Parathyroid adenoma (tissue), 2 donors: Measurements from ENCODE around the gene CRABP2.

Experiments
- H2AFZ ChIP-seq: fragments of 300-600 bp; sonication (generic); one replicate; pipeline ENCODE4 v1.7.0; 2017; ENCODE audit warnings: antibody characterized with exemption, mild to moderate bottlenecking
- H3K27ac ChIP-seq: fragments of 300-600 bp; sonication (generic); one replicate; pipeline ENCODE4 v1.7.0; 2017
- H3K27me3 ChIP-seq: fragments of 300-600 bp; sonication (generic); one replicate; pipeline ENCODE4 v1.7.0; 2017; ENCODE audit warnings: low read length; ENCODE audit not compliant: control insufficient read depth, insufficient read depth
- H3K36me3 ChIP-seq: fragments of 300-600 bp; sonication (generic); one replicate; pipeline ENCODE4 v1.7.0; 2017; ENCODE audit warnings: low read length; ENCODE audit not compliant: control insufficient read depth, insufficient read depth
- H3K4me1 ChIP-seq: fragments of 300-600 bp; sonication (generic); one replicate; pipeline ENCODE4 v1.7.0; 2017; ENCODE audit warnings: control low read depth
- H3K4me2 ChIP-seq: fragments of 300-600 bp; sonication (generic); one replicate; pipeline ENCODE4 v1.7.0; 2017; ENCODE audit warnings: low read length
- H3K4me3 ChIP-seq: fragments of 300-600 bp; sonication (generic); one replicate; pipeline ENCODE4 v1.7.0; 2017; ENCODE audit warnings: low read depth, low read length
- H3K79me2 ChIP-seq: fragments of 300-600 bp; sonication (generic); one replicate; pipeline ENCODE4 v1.7.0; 2017; ENCODE audit warnings: control low read depth
- H3K9ac ChIP-seq: fragments of 300-600 bp; sonication (generic); one replicate; pipeline ENCODE4 v1.7.0; 2017; ENCODE audit warnings: mild to moderate bottlenecking
- H3K9me3 ChIP-seq: fragments of 300-600 bp; sonication (generic); one replicate; pipeline ENCODE4 v1.7.0; 2017; ENCODE audit warnings: low read length; ENCODE audit not compliant: control insufficient read depth
- CTCF ChIP-seq: fragments of 300-600 bp; sonication (generic); IDR thresholded peaks from one replicate; pipeline ENCODE4 v1.7.0; 2017; ENCODE audit warnings: antibody characterized with exemption, mild to moderate bottlenecking
- donor health status: primary hyperparathyroidism.

CRABP2 gene

DNA sequence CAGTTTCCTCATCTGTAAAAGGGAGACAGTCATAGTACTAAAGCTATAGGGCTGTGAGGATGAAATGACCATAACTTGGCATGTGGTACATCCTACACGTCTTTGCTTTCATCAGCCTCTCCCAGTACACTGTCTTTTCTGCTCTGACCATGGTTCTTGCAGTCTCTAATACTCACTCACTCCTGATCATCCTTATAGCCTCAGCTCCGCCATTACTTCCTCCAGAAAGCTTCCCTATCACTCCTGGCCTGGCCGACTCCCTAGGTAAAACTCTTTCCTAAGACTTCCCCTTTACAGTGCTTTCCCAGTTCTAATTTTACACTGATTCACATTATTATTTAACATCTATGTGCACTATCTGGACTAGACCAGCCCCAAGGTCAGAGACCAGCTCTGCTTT lies 40.5 kb upstream of the CRABP2 start:
- Histone ChIP-seq H3K9me3 (no peaks in the 10 kb centered on the region), H2AFZ (no peak overlapping the region), H3K36me3 (no peaks in the 10 kb centered on the region), H3K4me3 (peak overlapping the region; percentile 86), H3K9ac (no peak overlapping the region), H3K79me2 (peaks cover 31% of the 10 kb centered on the region), H3K27ac (peak overlapping the region; percentile 99), H3K27me3 (no peaks in the 10 kb centered on the region), H3K4me1 (peaks cover 25% of the 10 kb centered on the region), H3K4me2 (peak overlapping the region; percentile 95)
- TF ChIP-seq CTCF = no peak

DNA sequence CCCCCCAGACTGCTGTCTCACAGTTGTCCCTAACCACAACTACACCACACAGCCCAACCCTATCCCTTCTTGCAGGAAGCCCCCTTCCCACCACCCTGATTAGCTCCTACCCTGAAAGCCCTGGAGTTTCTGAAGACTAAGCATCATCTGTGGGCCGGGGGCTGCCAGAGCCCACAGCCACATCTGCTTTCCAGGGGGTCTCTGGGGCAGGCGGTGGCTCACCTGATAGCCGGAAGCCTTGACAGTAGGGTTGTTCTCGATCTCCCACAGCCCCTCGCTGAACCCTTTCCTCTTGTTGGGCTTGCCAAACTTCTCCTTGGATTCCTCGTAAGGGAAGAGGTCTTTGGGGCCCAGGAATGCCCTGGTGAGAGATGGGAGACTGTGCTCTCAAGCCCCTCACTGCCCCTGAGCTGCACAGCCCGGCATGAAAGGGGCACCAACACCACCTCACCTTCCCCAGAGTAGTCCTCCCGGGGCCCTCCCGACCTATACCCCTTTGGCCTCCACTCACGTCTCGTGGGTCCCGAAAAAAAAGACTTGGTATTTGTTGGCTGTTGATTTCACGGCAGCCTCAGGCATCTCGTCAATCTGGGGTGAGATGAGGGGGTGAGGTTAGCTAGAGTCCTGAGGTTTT lies 39.5 kb upstream of the CRABP2 start:
- no peak overlapping the region for H3K4me3 ChIP-seq
- H2AFZ ChIP-seq = no peak overlapping the region
- no peak overlapping the region for H3K4me2 ChIP-seq
- no peak overlapping the region for H3K9ac ChIP-seq
- no peaks in the 10 kb centered on the region for H3K27me3 ChIP-seq
- no peak for TF ChIP-seq CTCF
- peaks cover 24% of the 10 kb centered on the region for H3K79me2 ChIP-seq
- no peaks in the 10 kb centered on the region for H3K9me3 ChIP-seq
- no peak overlapping the region for H3K27ac ChIP-seq
- peaks cover 25% of the 10 kb centered on the region for H3K4me1 ChIP-seq
- H3K36me3 ChIP-seq = no peaks in the 10 kb centered on the region

DNA sequence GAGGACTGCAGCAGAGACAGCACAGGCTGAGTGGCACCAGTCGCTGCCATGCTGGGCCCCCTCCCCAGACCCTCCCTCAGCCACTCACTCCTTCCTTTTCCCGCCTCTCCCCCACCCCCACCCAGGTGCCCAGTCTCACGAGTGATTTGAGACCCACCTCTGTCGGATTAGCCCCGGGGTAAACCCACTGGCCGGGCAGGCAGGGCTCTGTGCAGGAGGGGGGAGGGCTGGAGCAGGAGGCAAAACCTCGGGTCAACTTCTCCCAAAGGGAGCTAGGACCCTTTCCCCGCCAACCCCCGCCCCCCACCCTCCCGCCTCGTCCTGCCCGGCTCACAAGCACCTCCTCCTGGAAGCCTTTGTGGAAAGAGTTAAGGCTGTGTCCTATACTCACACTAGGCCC lies 39.0 kb upstream of the CRABP2 start:
- H3K27ac ChIP-seq = no peak overlapping the region
- no peaks in the 10 kb centered on the region for H3K27me3 ChIP-seq
- no peak overlapping the region for H3K9ac ChIP-seq
- TF ChIP-seq CTCF = no peak
- no peak overlapping the region for H2AFZ ChIP-seq
- no peaks in the 10 kb centered on the region for H3K36me3 ChIP-seq
- peaks cover 22% of the 10 kb centered on the region for H3K4me1 ChIP-seq
- H3K4me3 ChIP-seq = no peak overlapping the region
- no peaks in the 10 kb centered on the region for H3K9me3 ChIP-seq
- H3K79me2 ChIP-seq = peaks cover 19% of the 10 kb centered on the region
- no peak overlapping the region for H3K4me2 ChIP-seq

DNA sequence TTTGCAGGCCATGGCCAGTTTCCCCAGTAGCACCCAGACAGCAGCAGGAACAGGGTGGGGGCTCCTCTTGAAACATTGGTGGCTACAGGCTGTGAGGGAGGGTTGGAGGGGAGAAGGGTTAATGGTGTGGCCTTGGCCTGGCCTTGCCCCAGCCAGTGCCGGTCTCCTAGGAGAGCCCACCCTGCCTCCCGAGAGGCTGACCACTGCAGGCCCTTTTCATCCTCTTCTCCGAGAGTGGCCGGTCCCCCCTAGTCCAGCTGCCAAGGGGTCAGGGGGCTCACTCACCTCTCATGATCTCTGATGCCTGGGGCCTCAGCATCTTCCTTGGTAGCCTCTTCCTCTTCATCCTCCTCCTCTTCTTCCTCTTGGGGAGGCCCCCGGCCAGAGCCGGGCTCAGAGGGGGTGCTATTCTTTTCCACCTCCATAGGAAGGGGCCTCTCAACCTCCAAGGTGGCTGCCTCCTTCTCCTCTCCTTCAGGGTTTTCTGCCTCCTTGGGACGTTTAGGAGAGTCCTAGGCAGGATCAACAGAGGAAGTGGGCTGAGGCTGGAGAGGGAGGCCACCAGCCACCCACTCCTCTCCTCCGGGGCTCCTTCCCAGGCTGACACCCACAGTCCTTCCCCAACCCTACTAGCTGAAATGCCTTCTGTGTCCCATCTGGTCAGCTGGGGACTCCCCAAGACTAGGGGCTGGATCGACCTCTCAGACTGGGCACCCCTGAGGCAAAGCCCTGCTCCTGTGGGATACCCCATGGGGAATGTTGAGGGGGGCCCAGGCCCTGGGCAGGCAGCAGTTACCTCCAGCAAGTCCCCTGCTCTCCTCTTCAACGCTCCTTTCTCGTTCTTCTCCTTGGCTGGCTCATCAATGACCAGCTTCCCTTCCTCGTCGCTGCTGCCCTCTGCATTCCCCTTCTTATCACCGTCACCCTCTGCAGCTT lies 38.3 kb upstream of the CRABP2 start:
- H3K9ac ChIP-seq = no peak overlapping the region
- no peak overlapping the region for H3K4me2 ChIP-seq
- peaks cover 14% of the 10 kb centered on the region for H3K79me2 ChIP-seq
- no peaks in the 10 kb centered on the region for H3K27me3 ChIP-seq
- no peak overlapping the region for H3K27ac ChIP-seq
- no peak for TF ChIP-seq CTCF
- H3K4me3 ChIP-seq = no peak overlapping the region
- no peak overlapping the region for H2AFZ ChIP-seq
- H3K9me3 ChIP-seq = no peaks in the 10 kb centered on the region
- peaks cover 20% of the 10 kb centered on the region for H3K4me1 ChIP-seq
- H3K36me3 ChIP-seq = no peaks in the 10 kb centered on the region
